GM23248 (cell line): Measurements from ENCODE around the gene PTPN14.

Source experiments
- EZH2 ChIP-seq: fragments of 200-600 bp; sonication (generic); IDR thresholded peaks from 2 replicates; pipeline ENCODE4 v1.6.1; 2018; ENCODE audit warnings: antibody characterized with exemption, mild to moderate bottlenecking; ENCODE audit not compliant: insufficient read depth, poor library complexity, severe bottlenecking
- EZH2phosphoT487 ChIP-seq: fragments of 200-600 bp; sonication (generic); IDR thresholded peaks from 2 replicates; pipeline ENCODE4 v1.6.1; 2018; ENCODE audit warnings: antibody characterized with exemption, moderate library complexity, mild to moderate bottlenecking, low read depth; ENCODE audit not compliant: insufficient read depth

DNA sequence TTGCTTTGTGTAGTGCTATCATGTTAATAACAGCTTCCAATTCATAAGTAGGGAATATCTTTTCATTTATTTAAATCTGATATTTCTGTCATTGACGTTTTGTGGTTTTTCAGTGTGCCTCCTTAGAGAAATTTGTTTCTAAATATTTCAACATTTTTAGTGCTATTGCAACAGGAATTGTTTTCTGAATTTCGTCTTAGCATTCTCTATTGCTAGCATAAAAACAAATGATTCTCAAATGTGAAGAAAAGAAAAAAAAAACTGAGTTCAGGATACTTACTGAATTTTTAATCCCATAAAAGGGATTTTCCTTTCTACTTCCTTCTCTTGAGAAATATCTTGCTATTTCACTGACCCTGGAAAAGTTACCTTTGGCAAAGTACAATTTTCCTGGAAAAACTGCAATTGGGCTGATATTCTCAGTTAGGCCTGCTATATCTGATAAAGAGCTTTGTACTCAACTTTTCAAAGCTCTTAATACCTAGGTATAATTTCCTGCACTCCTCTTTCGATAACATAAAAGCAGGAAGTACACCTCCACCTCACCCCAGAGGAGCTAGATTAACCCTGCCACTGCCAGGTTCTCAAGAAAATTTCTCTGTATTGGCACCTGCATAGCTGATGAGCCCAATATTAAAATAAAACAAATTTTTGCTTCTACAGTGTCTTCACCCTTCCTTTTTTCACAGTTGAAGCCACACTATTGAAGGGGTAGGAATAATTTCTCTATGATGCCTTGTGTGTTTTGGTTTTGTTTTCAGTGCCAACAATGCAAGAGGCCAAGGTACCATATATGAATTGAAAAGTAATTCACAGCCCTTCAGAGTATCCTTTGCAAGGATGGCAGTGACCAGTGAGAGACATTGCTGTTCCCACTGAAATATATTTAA is 35.6 kb downstream of the PTPN14 start:
- TF ChIP-seq EZH2 (no peak), EZH2phosphoT487 (no peak)
